NOMO-1 treated with dmso at 0.1 percent for 144 hours (cell line): ENCODE measurements around the gene SERTAD1.
"Not testable (repeated sequence)": the region's sequence is repeated elsewhere in the genome, so short reads cannot be mapped to it uniquely, and the experiment has no call there.

Experiments
- DNase-seq: peaks from one replicate; lab custom pipeline; 2025; ENCODE audit not compliant: unreplicated experiment; lab: John Stamatoyannopoulos, UW

SERTAD1 gene

GRCh38 chr19:40452016-40452415 is 26.2 kb upstream of the SERTAD1 start:
- DNase-seq: no peak

- no peak for DNase-seq
Measured at GRCh38 chr19:40450664-40451063, 24.9 kb upstream of the SERTAD1 start.

GRCh38 chr19:40449506-40449905 is 23.7 kb upstream of the SERTAD1 start:
- DNase-seq: no peak

- no peak for DNase-seq
Measured at GRCh38 chr19:40446263-40446784, 20.5 kb upstream of the SERTAD1 start.

GRCh38 chr19:40445780-40446262 is 20.0 kb upstream of the SERTAD1 start:
- DNase-seq: no peak

- DNase-seq: no peak
Measured at GRCh38 chr19:40444825-40445312, 19.1 kb upstream of the SERTAD1 start.

- peak; percentile 93 for DNase-seq
Measured at GRCh38 chr19:40444000-40444824, 18.4 kb upstream of the SERTAD1 start, which contains the start of gene SERTAD3. SERTAD3 (minus strand) TSS chr19:40444335; CDS start chr19:40442080, 2,255 bp downstream.

- peak; percentile 99 for DNase-seq
Measured at GRCh38 chr19:40443131-40443999, 17.6 kb upstream of the SERTAD1 start.

GRCh38 chr19:40442328-40443130 is 16.7 kb upstream of the SERTAD1 start:
- no peak for DNase-seq

GRCh38 chr19:40441719-40442253 is 16.0 kb upstream of the SERTAD1 start:
- no peak for DNase-seq

GRCh38 chr19:40438284-40438683 is 12.5 kb upstream of the SERTAD1 start:
- DNase-seq: no peak

- peak; percentile 88 for DNase-seq
Measured at GRCh38 chr19:40433391-40434216, 7.8 kb upstream of the SERTAD1 start.

- DNase-seq: not testable (repeated sequence)
Measured at GRCh38 chr19:40432760-40433159, 7.0 kb upstream of the SERTAD1 start.

- DNase-seq: no peak
Measured at GRCh38 chr19:40431698-40432097, 5.9 kb upstream of the SERTAD1 start.

GRCh38 chr19:40430242-40430641 is 4.5 kb upstream of the SERTAD1 start:
- DNase-seq: not testable (repeated sequence)

GRCh38 chr19:40428197-40428596 is 2.4 kb upstream of the SERTAD1 start:
- DNase-seq: not testable (repeated sequence)

- peak; percentile 9 for DNase-seq
Measured at GRCh38 chr19:40424637-40425449, 949 bp downstream of the SERTAD1 start.

- DNase-seq: no peak
Measured at GRCh38 chr19:40423938-40424337, 1.9 kb downstream of the SERTAD1 start.
